DND-41 (cell line): ENCODE data around the gene RNU6-1.
A peak's percentile ranks its signal among the peaks of the same experiment; 100 is the strongest.

Experiments used
- ATAC-seq: fragments of 200-7000 bp; cut with Tn5 transposase; 3 replicates; pipeline ENCODE4 v1.9.1; 2021; ENCODE audit warnings: low read depth; ENCODE audit not compliant: insufficient read depth
- DNase-seq: peaks from one replicate; pipeline ENCODE4 v3.0.0-alpha.2; 2020
- H2AFZ ChIP-seq: 2 replicates; pipeline ENCODE4 v1.6.0; 2012; ENCODE audit warnings: low read depth, low read length
- H3K27ac ChIP-seq: 2 replicates; pipeline ENCODE4 v1.5.1; 2012; ENCODE audit warnings: low read length, inconsistent platforms
- H3K27me3 ChIP-seq: fragments of 200-600 bp; sonication (generic); 2 replicates; pipeline ENCODE4 v1.6.0; 2012; ENCODE audit warnings: low read length, mild to moderate bottlenecking, inconsistent platforms; ENCODE audit not compliant: insufficient read depth, poor library complexity
- H3K36me3 ChIP-seq: 2 replicates; pipeline ENCODE4 v1.5.1; 2012; ENCODE audit warnings: low read length, inconsistent platforms; ENCODE audit not compliant: insufficient read depth
- H3K4me1 ChIP-seq: 2 replicates; pipeline ENCODE4 v1.5.1; 2012; ENCODE audit warnings: mild to moderate bottlenecking, low read length; ENCODE audit not compliant: insufficient read depth
- H3K4me2 ChIP-seq: 2 replicates; pipeline ENCODE4 v1.6.0; 2012; ENCODE audit warnings: mild to moderate bottlenecking, moderate library complexity, low read length, inconsistent platforms; ENCODE audit not compliant: insufficient read depth
- H3K4me3 ChIP-seq, 2 experiments: fragments of 200-600 bp in 1 of 2; shearing (Covaris generic) in 1 of 2; 2 replicates each; pipeline ENCODE4 v1.5.1; 2012 to 2016; ENCODE audit warnings: inconsistent platforms in 2 of 2, low read length in 2 of 2, mild to moderate bottlenecking in 2 of 2, low read depth in 1 of 2, moderate library complexity in 1 of 2
- H3K79me2 ChIP-seq: 2 replicates; pipeline ENCODE4 v1.6.0; 2012; ENCODE audit warnings: low read length, inconsistent platforms; ENCODE audit not compliant: insufficient read depth
- H3K9ac ChIP-seq: 2 replicates; pipeline ENCODE4 v1.6.0; 2012; ENCODE audit warnings: low read depth, mild to moderate bottlenecking, inconsistent platforms, low read length, moderate library complexity
- H3K9me3 ChIP-seq: 2 replicates; pipeline ENCODE4 v1.5.1; 2012; ENCODE audit warnings: low read length, moderate library complexity, mild to moderate bottlenecking, inconsistent platforms; ENCODE audit not compliant: insufficient read depth, severe bottlenecking
- H4K20me1 ChIP-seq: 2 replicates; pipeline ENCODE4 v1.6.0; 2012; ENCODE audit warnings: low read length; ENCODE audit not compliant: insufficient read depth
- EZH2 ChIP-seq: IDR thresholded peaks from 3 replicates; pipeline ENCODE4 v1.6.1; 2012; ENCODE audit warnings: borderline replicate concordance, low read depth, mild to moderate bottlenecking, moderate library complexity, low read length, inconsistent platforms; ENCODE audit not compliant: severe bottlenecking
- TF ChIP-seq, protein P1 (sequence below): IDR thresholded peaks from 2 replicates; pipeline ENCODE4 v1.5.1; 2012; ENCODE audit warnings: borderline replicate concordance, low read length, moderate library complexity, mild to moderate bottlenecking; ENCODE audit not compliant: poor library complexity, severe bottlenecking; ENCODE audit errors: extremely low read depth

The RNU6-1 gene

DNA sequence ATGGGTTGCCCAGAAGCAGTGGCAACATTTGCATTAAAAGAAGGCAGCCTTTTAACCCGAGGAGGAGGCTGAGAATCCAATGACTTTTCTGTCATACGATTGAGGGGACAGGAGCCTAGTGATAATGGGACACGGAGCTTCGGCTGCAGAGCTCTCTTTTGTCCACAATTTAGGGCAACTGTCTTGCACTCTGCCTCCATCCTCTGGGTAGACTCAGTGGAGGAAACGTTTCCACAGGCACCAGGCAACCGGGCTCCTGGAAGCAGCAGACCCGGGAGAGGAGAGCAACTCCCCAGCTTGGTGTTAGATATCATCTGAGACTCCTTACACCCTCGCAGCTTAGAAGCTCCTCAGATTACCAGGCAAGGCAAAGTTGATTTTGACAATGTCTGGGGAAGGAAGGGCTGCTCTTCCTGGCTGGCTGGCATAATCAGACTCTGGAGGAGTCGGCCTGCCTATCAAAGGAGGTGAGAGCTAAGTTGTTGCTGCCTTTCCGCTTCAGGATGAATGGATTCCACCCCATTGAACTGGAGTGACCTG lies 43.5 kb upstream of the RNU6-1 start:
- Histone ChIP-seq H3K79me2 (no peaks in the 10 kb centered on the region), H3K9me3 (no peaks in the 10 kb centered on the region), H3K4me3 (no peak overlapping the region), H3K4me1 (peaks cover 48% of the 10 kb centered on the region), H3K36me3 (no peaks in the 10 kb centered on the region), H2AFZ (peak overlapping the region; percentile 3; the same call in 1 of the 2 replicates), H3K27ac (peak overlapping the region; percentile 66), H3K4me2 (no peak overlapping the region), H3K27me3 (no peaks in the 10 kb centered on the region), H3K9ac (no peak overlapping the region), H4K20me1 (no peaks in the 10 kb centered on the region)
- ATAC-seq (no peak), DNase-seq (peak; percentile 6)
- TF ChIP-seq, protein P1, sequence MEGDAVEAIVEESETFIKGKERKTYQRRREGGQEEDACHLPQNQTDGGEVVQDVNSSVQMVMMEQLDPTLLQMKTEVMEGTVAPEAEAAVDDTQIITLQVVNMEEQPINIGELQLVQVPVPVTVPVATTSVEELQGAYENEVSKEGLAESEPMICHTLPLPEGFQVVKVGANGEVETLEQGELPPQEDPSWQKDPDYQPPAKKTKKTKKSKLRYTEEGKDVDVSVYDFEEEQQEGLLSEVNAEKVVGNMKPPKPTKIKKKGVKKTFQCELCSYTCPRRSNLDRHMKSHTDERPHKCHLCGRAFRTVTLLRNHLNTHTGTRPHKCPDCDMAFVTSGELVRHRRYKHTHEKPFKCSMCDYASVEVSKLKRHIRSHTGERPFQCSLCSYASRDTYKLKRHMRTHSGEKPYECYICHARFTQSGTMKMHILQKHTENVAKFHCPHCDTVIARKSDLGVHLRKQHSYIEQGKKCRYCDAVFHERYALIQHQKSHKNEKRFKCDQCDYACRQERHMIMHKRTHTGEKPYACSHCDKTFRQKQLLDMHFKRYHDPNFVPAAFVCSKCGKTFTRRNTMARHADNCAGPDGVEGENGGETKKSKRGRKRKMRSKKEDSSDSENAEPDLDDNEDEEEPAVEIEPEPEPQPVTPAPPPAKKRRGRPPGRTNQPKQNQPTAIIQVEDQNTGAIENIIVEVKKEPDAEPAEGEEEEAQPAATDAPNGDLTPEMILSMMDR: no peak

DNA sequence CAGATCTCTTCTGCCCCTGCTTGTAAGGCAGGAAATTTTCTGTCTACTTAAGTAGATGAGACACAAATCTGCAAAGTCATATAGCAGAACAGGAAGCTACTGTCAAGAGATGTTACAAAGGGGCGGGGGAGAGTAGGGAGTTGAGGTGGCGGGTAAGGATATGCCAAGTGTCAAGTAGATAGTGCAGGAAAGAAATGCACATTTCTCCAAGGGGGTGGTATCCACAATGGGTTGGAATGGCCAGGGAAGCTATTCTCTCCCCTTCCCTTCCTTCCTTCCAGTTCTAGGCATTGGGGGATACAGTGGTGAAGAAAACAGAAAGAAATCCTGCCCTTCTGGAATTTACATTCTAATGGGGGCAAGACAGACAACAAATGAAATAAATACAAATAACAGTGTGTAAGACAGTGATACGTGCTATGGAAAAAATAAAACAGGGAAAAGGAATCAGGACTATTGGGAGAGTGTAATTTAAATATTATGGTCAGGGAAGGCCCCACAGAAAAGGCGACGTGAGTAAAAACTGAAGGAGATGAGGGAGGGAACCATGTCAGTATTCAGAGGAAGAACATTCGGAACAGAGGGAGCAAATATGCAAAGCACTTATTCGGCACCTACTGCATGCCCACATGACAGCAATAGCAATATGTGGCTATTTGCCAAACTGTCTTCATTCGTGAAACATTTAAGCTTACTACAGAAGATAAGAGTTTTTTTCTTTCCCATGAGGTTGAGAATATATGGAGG lies 42.8 kb upstream of the RNU6-1 start:
- Histone ChIP-seq H3K4me1 (peaks cover 48% of the 10 kb centered on the region), H4K20me1 (no peaks in the 10 kb centered on the region), H3K79me2 (no peaks in the 10 kb centered on the region), H2AFZ (peak overlapping the region; percentile 63), H3K27me3 (no peaks in the 10 kb centered on the region), H3K4me3 (no peak overlapping the region), H3K9me3 (no peaks in the 10 kb centered on the region), H3K9ac (no peak overlapping the region; the same call in 1 of the 2 replicates), H3K27ac (peak overlapping the region; percentile 66), H3K4me2 (peak overlapping the region; percentile 27; the same call in 1 of the 2 replicates), H3K36me3 (no peaks in the 10 kb centered on the region)
- ATAC-seq (peak; percentile 77), DNase-seq (peak; percentile 69)
- TF ChIP-seq EZH2: no peak
- TF ChIP-seq, protein P1: peak; percentile 9

DNA sequence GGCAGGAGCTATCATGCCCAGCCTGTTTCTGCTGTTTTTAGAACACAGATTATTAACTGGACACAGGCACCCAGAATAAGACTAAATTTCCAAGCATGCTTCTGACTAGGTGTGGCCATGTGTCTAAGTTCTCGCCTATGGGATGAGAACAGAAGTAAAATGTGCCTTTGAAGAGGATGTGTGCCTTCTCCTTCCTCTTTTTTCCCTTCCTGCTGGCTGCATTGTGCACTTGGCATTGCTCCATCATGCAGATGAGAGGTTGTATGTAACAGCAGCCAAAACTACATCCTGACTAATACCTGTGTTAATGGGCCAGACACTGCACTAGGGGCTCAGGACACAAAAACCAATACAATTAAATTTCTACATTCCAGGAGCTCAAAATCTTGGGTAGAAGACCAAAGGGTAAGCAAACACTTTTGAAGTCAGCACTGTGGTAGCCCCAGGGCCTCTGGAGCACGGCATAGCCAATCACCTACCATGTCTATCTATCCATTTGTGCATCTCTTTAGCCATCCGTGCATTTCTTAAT lies 40.9 kb upstream of the RNU6-1 start:
- H2AFZ ChIP-seq: 0 out of 2 replicates have a peak overlapping the region, but pooled peaks have one; percentile 29
- no peak overlapping the region for H3K4me2 ChIP-seq
- H3K9ac ChIP-seq: no peak overlapping the region
- ATAC-seq (no peak), DNase-seq (no peak)
- H3K4me1 ChIP-seq: peaks cover 46% of the 10 kb centered on the region
- H3K9me3 ChIP-seq: no peaks in the 10 kb centered on the region
- H3K27ac ChIP-seq: no peak overlapping the region
- H3K27me3 ChIP-seq: no peaks in the 10 kb centered on the region
- H3K4me3 ChIP-seq: no peak overlapping the region
- no peaks in the 10 kb centered on the region for H3K36me3 ChIP-seq
- H3K79me2 ChIP-seq: no peaks in the 10 kb centered on the region
- no peaks in the 10 kb centered on the region for H4K20me1 ChIP-seq
- TF ChIP-seq EZH2: no peak
- TF ChIP-seq, protein P1: no peak
